GM21786 (cell line): Measurements from ENCODE around the gene ZNF235.
"Not testable (repeated sequence)": the region's sequence is repeated elsewhere in the genome, so short reads cannot be mapped to it uniquely, and the experiment has no call there.

Experiments
- ATAC-seq: cut with Tn5 transposase; IDR thresholded peaks from one replicate; pipeline ENCODE4 v1.9.1; 2021; ENCODE audit not compliant: unreplicated experiment

Gene ZNF235

GRCh38 chr19:44304659-44305193 lies at the start of gene ZNF235:
TSS of gene ZNF235 (minus strand) at chr19:44305025. CDS start at chr19:44303404, 1,621 bp downstream.
- ATAC-seq, result peak; percentile 93

GRCh38 chr19:44346556-44346955 lies 41.7 kb upstream of the ZNF235 start:
- ATAC-seq, result no peak

- no peak for ATAC-seq
These were observed 41.1 kb upstream of the ZNF235 start for GRCh38 chr19:44345959-44346358.

GRCh38 chr19:44344255-44344654 lies 39.4 kb upstream of the ZNF235 start:
- no peak for ATAC-seq

- no peak for ATAC-seq
These were observed 37.0 kb upstream of the ZNF235 start for GRCh38 chr19:44341794-44342193.

- ATAC-seq, result not testable (repeated sequence)
These were observed 29.8 kb upstream of the ZNF235 start for GRCh38 chr19:44334639-44335038.

GRCh38 chr19:44332145-44332544 lies 27.3 kb upstream of the ZNF235 start:
- ATAC-seq, result no peak

GRCh38 chr19:44315883-44316282 lies 11.1 kb upstream of the ZNF235 start:
- ATAC-seq, result no peak

- no peak for ATAC-seq
These were observed 8.4 kb upstream of the ZNF235 start for GRCh38 chr19:44313231-44313630.

- no peak for ATAC-seq
These were observed 3.2 kb upstream of the ZNF235 start for GRCh38 chr19:44308011-44308410.

GRCh38 chr19:44306283-44306682 lies 1.5 kb upstream of the ZNF235 start:
- ATAC-seq, result no peak

- ATAC-seq, result no peak
These were observed 632 bp upstream of the ZNF235 start for GRCh38 chr19:44305457-44305856.

GRCh38 chr19:44303976-44304568 lies 753 bp downstream of the ZNF235 start:
- ATAC-seq, result no peak

GRCh38 chr19:44303320-44303719 lies 1.5 kb downstream of the ZNF235 start:
- no peak for ATAC-seq

- no peak for ATAC-seq
These were observed 19.9 kb downstream of the ZNF235 start for GRCh38 chr19:44284968-44285367.

- ATAC-seq, result no peak
These were observed 22.0 kb downstream of the ZNF235 start for GRCh38 chr19:44282846-44283245.

GRCh38 chr19:44280916-44281315 lies 23.9 kb downstream of the ZNF235 start:
- ATAC-seq, result no peak

GRCh38 chr19:44278181-44278690 lies 26.6 kb downstream of the ZNF235 start:
- no peak for ATAC-seq

- ATAC-seq, result no peak
These were observed 27.5 kb downstream of the ZNF235 start for GRCh38 chr19:44277331-44277730.

- ATAC-seq, result no peak
These were observed 44.0 kb downstream of the ZNF235 start for GRCh38 chr19:44260695-44261446.

- ATAC-seq, result no peak
These were observed 44.5 kb downstream of the ZNF235 start for GRCh38 chr19:44260343-44260681.

- ATAC-seq, result no peak
These were observed 45.9 kb downstream of the ZNF235 start for GRCh38 chr19:44258835-44259413.
